Measurements from ENCODE around the gene MTHFD1L. TPM values are rescaled to one million over a fixed set of nuclear protein-coding genes. Genes with fewer than 3 reads are reported as not detected.

MTHFD1L gene
- total RNA-seq, 1 donor from 2014 or later: 32.5 TPM

DNA sequence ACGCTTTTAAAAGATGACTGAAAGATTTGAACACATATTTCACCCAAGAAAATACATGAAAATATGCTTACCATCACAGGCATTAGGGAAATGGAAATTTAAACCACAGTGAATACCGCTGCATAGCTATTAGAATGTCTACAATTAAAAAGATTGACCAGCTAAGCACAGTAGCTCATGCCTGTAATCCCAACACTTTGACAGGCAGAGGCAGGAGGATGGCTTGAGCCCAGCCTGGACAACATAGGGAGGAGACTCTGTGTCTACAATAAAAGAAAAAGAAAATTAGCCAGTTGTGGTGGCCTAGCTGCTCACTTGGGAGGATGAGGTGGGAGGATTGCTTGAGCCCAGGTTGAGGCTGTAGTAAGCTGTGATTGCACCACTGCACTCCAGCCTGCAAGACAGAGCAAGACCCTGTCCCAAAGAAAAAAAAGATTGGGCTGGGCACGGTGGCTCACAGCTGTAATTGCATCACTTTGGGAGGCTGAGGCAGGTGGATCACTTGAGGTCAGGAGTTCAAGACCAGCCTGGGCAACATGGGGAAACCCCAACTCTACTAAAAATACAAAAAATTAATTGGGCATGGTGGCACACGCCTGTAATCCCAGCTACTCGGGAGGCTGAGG lies 210.5 kb downstream of the MTHFD1L start:
- Histone ChIP-seq H4K20me1 (ENCODE audit: low read depth) (no peaks in the 10 kb centered on the region), H3K27ac (no peak overlapping the region), H3K9me3 (ENCODE audit: low read depth) (no peaks in the 10 kb centered on the region), H3K79me2 (ENCODE audit: low read depth) (no peaks in the 10 kb centered on the region), H3K36me3 (no peaks in the 10 kb centered on the region), H3K4me1 (no peaks in the 10 kb centered on the region), H2AFZ (replicated peaks) (no peak overlapping the region), H3K27me3 (no peaks in the 10 kb centered on the region), H3K9ac (no peak overlapping the region), H3K4me3 (no peak overlapping the region), H3K4me2 (no peak overlapping the region), H3F3A (ENCODE audit: low read depth) (no peaks in the 10 kb centered on the region)
- Mint-ChIP-seq H3K27me3 (ENCODE audit: insufficient read depth, low read depth) (peaks cover 4% of the 10 kb centered on the region), H3K27ac (no peak overlapping the region), H3K4me3 (no peak overlapping the region), H3K4me1 (peaks cover 4% of the 10 kb centered on the region), H3K9me3 (peaks cover 26% of the 10 kb centered on the region), H3K36me3 (peaks cover 26% of the 10 kb centered on the region)
- TF ChIP-seq EZH2 (IDR thresholded peaks at IDR 0.05) (no peak), EZH2phosphoT487 (IDR thresholded peaks at IDR 0.05) (no peak)
- TF ChIP-seq, protein P1, sequence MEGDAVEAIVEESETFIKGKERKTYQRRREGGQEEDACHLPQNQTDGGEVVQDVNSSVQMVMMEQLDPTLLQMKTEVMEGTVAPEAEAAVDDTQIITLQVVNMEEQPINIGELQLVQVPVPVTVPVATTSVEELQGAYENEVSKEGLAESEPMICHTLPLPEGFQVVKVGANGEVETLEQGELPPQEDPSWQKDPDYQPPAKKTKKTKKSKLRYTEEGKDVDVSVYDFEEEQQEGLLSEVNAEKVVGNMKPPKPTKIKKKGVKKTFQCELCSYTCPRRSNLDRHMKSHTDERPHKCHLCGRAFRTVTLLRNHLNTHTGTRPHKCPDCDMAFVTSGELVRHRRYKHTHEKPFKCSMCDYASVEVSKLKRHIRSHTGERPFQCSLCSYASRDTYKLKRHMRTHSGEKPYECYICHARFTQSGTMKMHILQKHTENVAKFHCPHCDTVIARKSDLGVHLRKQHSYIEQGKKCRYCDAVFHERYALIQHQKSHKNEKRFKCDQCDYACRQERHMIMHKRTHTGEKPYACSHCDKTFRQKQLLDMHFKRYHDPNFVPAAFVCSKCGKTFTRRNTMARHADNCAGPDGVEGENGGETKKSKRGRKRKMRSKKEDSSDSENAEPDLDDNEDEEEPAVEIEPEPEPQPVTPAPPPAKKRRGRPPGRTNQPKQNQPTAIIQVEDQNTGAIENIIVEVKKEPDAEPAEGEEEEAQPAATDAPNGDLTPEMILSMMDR (IDR thresholded peaks at IDR 0.05): no peak
- DNase-seq (ENCODE audit: low spot score): no peak

DNA sequence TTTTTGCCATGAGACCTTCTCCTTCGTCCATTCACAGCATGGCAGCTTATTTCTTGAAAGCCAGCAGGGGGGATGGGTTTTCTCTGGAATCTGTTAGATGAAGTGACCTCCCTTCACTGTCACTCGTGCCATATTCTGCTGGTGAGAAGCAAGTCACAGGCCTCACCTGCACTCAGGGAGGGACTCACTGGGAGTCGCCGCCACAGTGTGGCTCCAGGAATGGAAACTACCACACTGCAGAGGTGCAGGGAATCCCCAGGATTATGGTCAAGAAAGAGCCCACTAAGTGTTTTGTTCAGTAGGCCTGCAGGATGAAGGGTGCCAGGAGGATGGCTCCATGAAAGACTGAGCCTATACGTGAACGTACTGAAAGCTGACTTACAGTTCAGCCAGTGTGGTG lies 213.2 kb downstream of the MTHFD1L start:
- Mint-ChIP-seq H3K4me1 (peaks cover 12% of the 10 kb centered on the region), H3K36me3 (peaks cover 25% of the 10 kb centered on the region), H3K27me3 (ENCODE audit: insufficient read depth, low read depth) (peaks cover 4% of the 10 kb centered on the region), H3K9me3 (peaks cover 26% of the 10 kb centered on the region), H3K4me3 (no peak overlapping the region), H3K27ac (peak overlapping the region; percentile 59)
- TF ChIP-seq, protein P1 (IDR thresholded peaks at IDR 0.05): no peak
- TF ChIP-seq EZH2 (IDR thresholded peaks at IDR 0.05): no peak
- TF ChIP-seq EZH2phosphoT487 (IDR thresholded peaks at IDR 0.05): no peak
- Histone ChIP-seq H3K4me1 (no peaks in the 10 kb centered on the region), H3K4me2 (no peak overlapping the region), H2AFZ (replicated peaks) (no peak overlapping the region), H4K20me1 (ENCODE audit: low read depth) (no peaks in the 10 kb centered on the region), H3F3A (ENCODE audit: low read depth) (no peaks in the 10 kb centered on the region), H3K9me3 (ENCODE audit: low read depth) (no peaks in the 10 kb centered on the region), H3K27me3 (no peaks in the 10 kb centered on the region), H3K9ac (no peak overlapping the region), H3K4me3 (no peak overlapping the region), H3K27ac (no peak overlapping the region), H3K79me2 (ENCODE audit: low read depth) (no peaks in the 10 kb centered on the region), H3K36me3 (no peaks in the 10 kb centered on the region)
- DNase-seq (ENCODE audit: low spot score): no peak

DNA sequence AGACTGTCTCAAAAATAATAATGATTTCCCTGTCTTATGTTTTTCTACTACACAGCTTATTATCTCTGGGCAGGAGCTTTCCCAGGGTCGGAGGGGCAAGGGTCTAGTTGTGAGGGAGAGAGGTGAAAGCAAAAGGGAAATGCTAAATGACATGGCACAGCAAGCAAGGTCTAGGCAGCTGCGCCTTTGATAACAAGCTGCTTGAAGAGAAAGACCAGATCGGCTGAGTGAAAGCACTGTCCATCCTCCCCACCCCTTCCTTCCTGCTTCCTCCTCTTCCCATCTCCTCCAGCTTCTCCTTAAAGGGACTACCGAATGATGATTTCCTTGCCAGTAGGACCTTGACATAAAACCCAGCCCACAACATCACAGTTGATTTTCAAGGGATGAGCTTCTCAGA lies 216.2 kb downstream of the MTHFD1L start:
- Mint-ChIP-seq H3K9me3 (peaks cover 16% of the 10 kb centered on the region), H3K36me3 (peaks cover 13% of the 10 kb centered on the region)

More for the DNA sequence above, 216.2 kb downstream of the MTHFD1L start:
- Histone ChIP-seq H3K9ac (no peak overlapping the region), H4K20me1 (ENCODE audit: low read depth) (no peaks in the 10 kb centered on the region), H3K27ac (no peak overlapping the region), H2AFZ (replicated peaks) (no peak overlapping the region), H3K4me2 (no peak overlapping the region), H3K4me3 (no peak overlapping the region), H3K79me2 (ENCODE audit: low read depth) (no peaks in the 10 kb centered on the region), H3K4me1 (no peaks in the 10 kb centered on the region), H3K36me3 (no peaks in the 10 kb centered on the region), H3K27me3 (no peaks in the 10 kb centered on the region), H3K9me3 (ENCODE audit: low read depth) (no peaks in the 10 kb centered on the region), H3F3A (ENCODE audit: low read depth) (no peaks in the 10 kb centered on the region)
- Mint-ChIP-seq H3K27ac (no peak overlapping the region), H3K4me1 (peaks cover 12% of the 10 kb centered on the region), H3K4me3 (no peak overlapping the region), H3K27me3 (ENCODE audit: insufficient read depth, low read depth) (no peaks in the 10 kb centered on the region)
- TF ChIP-seq, protein P1 (IDR thresholded peaks at IDR 0.05): no peak
- TF ChIP-seq EZH2phosphoT487 (IDR thresholded peaks at IDR 0.05) (no peak), EZH2 (IDR thresholded peaks at IDR 0.05) (no peak)
- no peak for DNase-seq (ENCODE audit: low spot score)
